Measurements from ENCODE around the gene SLK. TPM values are rescaled to one million over a fixed set of nuclear protein-coding genes. Genes with fewer than 3 reads are reported as not detected.

The SLK gene
- total RNA-seq, 2 experiments from 2014 or later, result 19.4 to 19.9 TPM

DNA sequence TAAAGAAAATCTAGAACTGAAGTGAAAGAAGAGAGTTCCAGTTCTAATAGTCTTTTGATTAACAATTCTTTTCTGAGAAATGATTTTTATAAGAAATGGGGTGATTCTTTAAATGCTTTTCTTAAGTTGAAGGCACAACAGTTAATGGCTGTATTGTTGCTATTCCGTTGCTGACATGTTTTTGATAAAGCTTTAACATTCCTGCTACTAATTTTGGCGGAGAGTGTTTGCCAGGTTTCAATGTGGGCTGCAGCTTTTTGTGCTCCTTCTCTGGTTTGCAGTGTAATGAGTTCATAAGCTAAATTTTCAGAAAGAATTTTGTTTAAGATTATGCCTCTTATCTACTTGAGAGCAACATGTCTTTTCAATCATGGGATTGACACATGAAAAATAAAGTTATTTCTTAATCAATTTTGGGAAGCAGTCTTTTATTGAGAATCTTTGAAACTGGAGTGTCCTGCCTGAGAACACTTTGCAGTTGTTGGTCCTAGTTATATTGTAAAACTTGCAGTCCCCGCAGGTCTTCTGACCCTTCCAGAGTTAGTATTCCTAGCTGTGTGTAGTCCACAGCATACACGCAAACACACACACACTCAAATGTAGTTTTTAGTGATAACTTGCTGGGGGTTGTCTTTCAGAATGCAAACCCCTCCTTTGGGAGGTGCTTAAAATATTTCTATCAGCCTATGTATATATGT lies 62.0 kb downstream of the SLK start:
- Histone ChIP-seq H3K36me3 (ENCODE audit: insufficient read depth, low read length) (peaks cover 21% of the 10 kb centered on the region), H3K4me2 (ENCODE audit: low read length) (no peak overlapping the region), H4K20me1 (ENCODE audit: insufficient read depth, low read length) (no peaks in the 10 kb centered on the region), H3K9me3 (ENCODE audit: low read length) (no peaks in the 10 kb centered on the region), H3K4me1 (ENCODE audit: insufficient read depth, low read length, poor library complexity, severe bottlenecking) (no peaks in the 10 kb centered on the region), H3K4me3 (ENCODE audit: low read depth, low read length, poor library complexity, severe bottlenecking) (no peak overlapping the region), H3K9me2 (ENCODE audit: insufficient read depth, low read length) (no peaks in the 10 kb centered on the region), H3K79me2 (ENCODE audit: insufficient read depth, low read depth, low read length) (no peaks in the 10 kb centered on the region), H3K27ac (ENCODE audit: low read depth, low read length, poor library complexity, severe bottlenecking) (no peak overlapping the region), H2AFZ (ENCODE audit: low read length) (no peak overlapping the region)
- BruUV-seq (replicated peaks), result no TSS peak
- ChIA-PET CTCF (ENCODE audit: unreplicated experiment) (no interaction called here), POLR2A (interaction anchor here (0.9 to 1.3 kb wide), 2 partner anchors 11 to 18 kb away, joined by 3 read pairs; no protein-coding TSS in a partner anchor)
- DNase-seq (ENCODE audit: low spot score), result no peak
- no peak for TF ChIP-seq EZH2phosphoT487 (IDR thresholded peaks at IDR 0.05; ENCODE audit: borderline replicate concordance, low read depth, low read length)
- no peak for TF ChIP-seq CTCF (conservative IDR thresholded peaks at IDR 0.05; ENCODE audit: low read length)
- intact Hi-C loops (cut with micrococcal nuclease; ENCODE audit: unreplicated experiment), result no loop called here

DNA sequence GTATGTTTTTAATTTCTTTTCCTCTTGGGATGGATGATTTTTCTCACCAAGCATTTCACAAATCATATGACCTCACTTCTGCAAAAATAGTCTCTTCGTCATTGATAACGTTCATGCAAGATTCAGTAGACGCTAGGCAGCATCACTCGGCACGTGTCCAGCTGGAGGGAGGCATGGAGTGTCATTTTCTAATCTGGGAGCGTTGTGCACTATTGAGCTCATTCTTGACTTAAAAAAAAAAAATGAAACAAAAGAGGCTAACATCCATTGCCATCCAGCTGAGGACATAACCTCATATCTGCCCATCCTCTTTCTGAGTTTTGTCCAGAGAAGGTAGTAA lies 62.6 kb downstream of the SLK start:
- H2AFZ ChIP-seq (ENCODE audit: low read length), result no peak overlapping the region
- no peaks in the 10 kb centered on the region for H4K20me1 ChIP-seq (ENCODE audit: insufficient read depth, low read length)
- H3K4me3 ChIP-seq (ENCODE audit: low read depth, low read length, poor library complexity, severe bottlenecking), result no peak overlapping the region
- H3K79me2 ChIP-seq (ENCODE audit: insufficient read depth, low read depth, low read length), result no peaks in the 10 kb centered on the region
- no peaks in the 10 kb centered on the region for H3K9me3 ChIP-seq (ENCODE audit: low read length)
- ChIA-PET POLR2A (interaction anchor here (0.9 kb wide), 1 partner anchor 19 kb away, joined by 3 read pairs; no protein-coding TSS in a partner anchor), CTCF (ENCODE audit: unreplicated experiment) (no interaction called here)
- H3K9me2 ChIP-seq (ENCODE audit: insufficient read depth, low read length), result no peaks in the 10 kb centered on the region
- intact Hi-C loops (cut with micrococcal nuclease; ENCODE audit: unreplicated experiment), result no loop called here
- H3K36me3 ChIP-seq (ENCODE audit: insufficient read depth, low read length), result peaks cover 17% of the 10 kb centered on the region
- H3K27ac ChIP-seq (ENCODE audit: low read depth, low read length, poor library complexity, severe bottlenecking), result no peak overlapping the region
- BruUV-seq (replicated peaks), result no TSS peak
- H3K4me2 ChIP-seq (ENCODE audit: low read length), result no peak overlapping the region
- no peak for DNase-seq (ENCODE audit: low spot score)
- H3K4me1 ChIP-seq (ENCODE audit: insufficient read depth, low read length, poor library complexity, severe bottlenecking), result no peaks in the 10 kb centered on the region
- TF ChIP-seq EZH2phosphoT487 (IDR thresholded peaks at IDR 0.05; ENCODE audit: borderline replicate concordance, low read depth, low read length) (no peak), CTCF (conservative IDR thresholded peaks at IDR 0.05; ENCODE audit: low read length) (no peak)

DNA sequence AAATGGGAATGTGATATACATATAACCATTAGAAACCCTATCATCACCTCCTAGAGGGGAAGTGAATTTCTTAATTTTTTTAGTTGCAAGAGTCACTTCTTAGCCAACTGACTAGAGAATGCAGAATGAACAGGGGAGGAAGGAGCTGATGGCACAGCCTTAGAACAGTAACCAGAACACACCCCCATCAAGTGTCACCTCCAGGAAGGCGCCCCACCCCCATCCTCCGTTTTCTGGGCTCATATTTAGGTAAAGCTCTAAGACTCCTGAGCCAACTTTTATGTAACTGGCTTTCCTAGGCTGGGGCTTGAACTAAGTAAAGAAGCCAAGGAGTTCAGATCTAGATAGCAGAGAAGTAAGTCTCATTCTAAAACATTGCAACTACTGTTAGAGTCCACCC lies 64.7 kb downstream of the SLK start:
- no peak for DNase-seq (ENCODE audit: low spot score)
- TF ChIP-seq CTCF (conservative IDR thresholded peaks at IDR 0.05; ENCODE audit: low read length) (no peak), EZH2phosphoT487 (IDR thresholded peaks at IDR 0.05; ENCODE audit: borderline replicate concordance, low read depth, low read length) (no peak)
- BruUV-seq (replicated peaks), result no TSS peak
- H3K36me3 ChIP-seq (ENCODE audit: insufficient read depth, low read length), result peaks cover 3% of the 10 kb centered on the region; the same call in 1 of the 2 replicates
- H3K27ac ChIP-seq (ENCODE audit: low read depth, low read length, poor library complexity, severe bottlenecking), result no peak overlapping the region
- no peaks in the 10 kb centered on the region for H4K20me1 ChIP-seq (ENCODE audit: insufficient read depth, low read length)
- no peaks in the 10 kb centered on the region for H3K79me2 ChIP-seq (ENCODE audit: insufficient read depth, low read depth, low read length)
- intact Hi-C loops (cut with micrococcal nuclease; ENCODE audit: unreplicated experiment), result no loop called here
- POLR2A ChIA-PET, result interaction anchor here (0.5 to 1.1 kb wide), 2 partner anchors 10 to 598 kb away, joined by 3 read pairs; no protein-coding TSS in a partner anchor
- H2AFZ ChIP-seq (ENCODE audit: low read length), result no peak overlapping the region
- no peak overlapping the region for H3K4me3 ChIP-seq (ENCODE audit: low read depth, low read length, poor library complexity, severe bottlenecking)
- no peak overlapping the region for H3K4me2 ChIP-seq (ENCODE audit: low read length)
- no peaks in the 10 kb centered on the region for H3K4me1 ChIP-seq (ENCODE audit: insufficient read depth, low read length, poor library complexity, severe bottlenecking)
- H3K9me3 ChIP-seq (ENCODE audit: low read length), result no peaks in the 10 kb centered on the region
- H3K9me2 ChIP-seq (ENCODE audit: insufficient read depth, low read length), result no peaks in the 10 kb centered on the region
- CTCF ChIA-PET (ENCODE audit: unreplicated experiment), result no interaction called here
